ENCODE measurements around the gene HSD17B2. TPM values are rescaled to one million over a fixed set of nuclear protein-coding genes. Genes with fewer than 3 reads are reported as not detected.
"Not testable (repeated sequence)": the region's sequence is repeated elsewhere in the genome, so short reads cannot be mapped to it uniquely, and the experiment has no call there.

Gene HSD17B2
- total RNA-seq = not detected in 2 replicates

GRCh38 chr16:82034981-82035612 is at the start of gene HSD17B2:
Gene HSD17B2, plus strand, starts transcription at chr16:82035253. Its CDS starts 172 bp downstream, at chr16:82035425.
- intact Hi-C loops (cut with micrococcal nuclease) = no loop called here

GRCh38 chr16:81987121-81987520 is 47.9 kb upstream of the HSD17B2 start:
- intact Hi-C loops (cut with micrococcal nuclease) = no loop called here

- intact Hi-C loops (cut with micrococcal nuclease) = no loop called here
Measured at GRCh38 chr16:81987706-81988105, 47.3 kb upstream of the HSD17B2 start.

- intact Hi-C loops (cut with micrococcal nuclease) = no loop called here
Measured at GRCh38 chr16:81992859-81993258, 42.2 kb upstream of the HSD17B2 start.

- intact Hi-C loops (cut with micrococcal nuclease) = no loop called here
Measured at GRCh38 chr16:81994485-81994884, 40.6 kb upstream of the HSD17B2 start.

GRCh38 chr16:81995651-81996050 is 39.4 kb upstream of the HSD17B2 start:
- intact Hi-C loops (cut with micrococcal nuclease) = no loop called here

GRCh38 chr16:81996664-81997509 is 38.2 kb upstream of the HSD17B2 start:
- intact Hi-C loops (cut with micrococcal nuclease) = no loop called here

GRCh38 chr16:81997738-81998137 is 37.3 kb upstream of the HSD17B2 start:
- intact Hi-C loops (cut with micrococcal nuclease) = no loop called here

- intact Hi-C loops (cut with micrococcal nuclease) = no loop called here
Measured at GRCh38 chr16:82002831-82003230, 32.2 kb upstream of the HSD17B2 start.

GRCh38 chr16:82004601-82005000 is 30.5 kb upstream of the HSD17B2 start:
- intact Hi-C loops (cut with micrococcal nuclease) = no loop called here

- intact Hi-C loops (cut with micrococcal nuclease) = no loop called here
Measured at GRCh38 chr16:82005027-82005830, 29.8 kb upstream of the HSD17B2 start.

- intact Hi-C loops (cut with micrococcal nuclease) = no loop called here
Measured at GRCh38 chr16:82006036-82006435, 29.0 kb upstream of the HSD17B2 start.

- intact Hi-C loops (cut with micrococcal nuclease) = no loop called here
Measured at GRCh38 chr16:82007189-82007588, 27.9 kb upstream of the HSD17B2 start.

GRCh38 chr16:82008957-82009592 is 26.0 kb upstream of the HSD17B2 start:
- intact Hi-C loops (cut with micrococcal nuclease) = no loop called here

GRCh38 chr16:82009789-82010188 is 25.3 kb upstream of the HSD17B2 start:
- intact Hi-C loops (cut with micrococcal nuclease) = not testable (repeated sequence)

- intact Hi-C loops (cut with micrococcal nuclease) = no loop called here
Measured at GRCh38 chr16:82010649-82011048, 24.4 kb upstream of the HSD17B2 start.

GRCh38 chr16:82011199-82011641 is 23.8 kb upstream of the HSD17B2 start, which contains the start of gene SDR42E1:
Gene SDR42E1, minus strand, starts transcription at chr16:82011470. Its CDS starts 10,612 bp downstream, at chr16:82000858.
- intact Hi-C loops (cut with micrococcal nuclease) = no loop called here

- intact Hi-C loops (cut with micrococcal nuclease) = no loop called here
Measured at GRCh38 chr16:82013139-82013538, 21.9 kb upstream of the HSD17B2 start.

GRCh38 chr16:82016263-82016662 is 18.8 kb upstream of the HSD17B2 start:
- intact Hi-C loops (cut with micrococcal nuclease) = no loop called here

GRCh38 chr16:82016964-82017363 is 18.1 kb upstream of the HSD17B2 start:
- intact Hi-C loops (cut with micrococcal nuclease) = no loop called here

GRCh38 chr16:82017911-82018568 is 17.0 kb upstream of the HSD17B2 start:
- intact Hi-C loops (cut with micrococcal nuclease) = no loop called here
